Gastroesophageal sphincter (tissue), 4 donors: ENCODE data around the gene TMEM30B. TPM values are rescaled to one million over a fixed set of nuclear protein-coding genes. Genes with fewer than 3 reads are reported as not detected.

Source experiments
- ATAC-seq: fragments of 150-250 bp; one replicate; pipeline ENCODE4 v1.9.1; 2016; ENCODE audit warnings: mild to moderate bottlenecking, moderate library complexity
- H3K27ac ChIP-seq, 4 donors: fragments of 200-600 bp; sonication (generic) in 3 of 4; 1 replicate in 3 of 4; 2 replicates in 1 of 4; pipeline ENCODE4 v1.5.1; 2016 to 2019
- H3K27me3 ChIP-seq: fragments of 200-600 bp; sonication (generic); one replicate; pipeline ENCODE4 v1.5.1; 2019
- H3K36me3 ChIP-seq, 2 donors: fragments of 200-600 bp; sonication (generic); one replicate each; pipeline ENCODE4 v1.5.1; 2019; ENCODE audit warnings: control low read depth in 1 of 2
- H3K4me1 ChIP-seq, 3 donors: fragments of 200-600 bp; sonication (generic); 1 replicate in 2 of 3; 2 replicates in 1 of 3; pipeline ENCODE4 v1.5.1; 2016 to 2019; ENCODE audit warnings: control low read depth in 2 of 3
- H3K4me3 ChIP-seq, 2 donors: fragments of 200-600 bp; sonication (generic); one replicate each; pipeline ENCODE4 v1.5.1; 2019; ENCODE audit warnings: mild to moderate bottlenecking in 1 of 2, moderate library complexity in 1 of 2
- H3K9me3 ChIP-seq, 3 donors: fragments of 200-600 bp; sonication (generic); one replicate each; pipeline ENCODE4 v1.5.1; 2017 to 2019; ENCODE audit warnings: control low read depth in 2 of 3
- CTCF ChIP-seq, 4 experiments: fragments of 200-600 bp in 2 of 4; fragments of 450-650 bp in 2 of 4; sonication (generic) in 1 of 4; IDR thresholded peaks; one replicate each; pipeline ENCODE4 v1.5.1; 2017 to 2019; ENCODE audit warnings: antibody characterized with exemption in 4 of 4, mild to moderate bottlenecking in 2 of 4, moderate library complexity in 2 of 4
- EP300 ChIP-seq: sonication (generic); formaldehyde crosslinking; IDR thresholded peaks from one replicate; pipeline ENCODE4 v1.6.1; 2017; ENCODE audit warnings: antibody characterized with exemption, mild to moderate bottlenecking
- POLR2A ChIP-seq, 2 donors: fragments of 450-650 bp; IDR thresholded peaks; one replicate each; pipeline ENCODE4 v1.6.1; 2017; ENCODE audit warnings: antibody characterized with exemption in 2 of 2, mild to moderate bottlenecking in 2 of 2, moderate library complexity in 1 of 2
- POLR2AphosphoS5 ChIP-seq: sonication (generic); formaldehyde crosslinking; IDR thresholded peaks from one replicate; pipeline ENCODE4 v1.6.1; 2017; ENCODE audit warnings: antibody characterized with exemption
- WGBS, 2 donors: methylation state at CpG; one replicate each; pipeline ENCODE4 v1.1.5; 2018; ENCODE audit warnings: low coverage in 1 of 2; 5-methylcytosine and 5-hydroxymethylcytosine counted together
- total RNA-seq, 4 donors: library from RNA; depleted of rRNA; stranded (reverse); fragments of >200 nt; gene quantifications; one replicate each; pipeline ENCODE4 v1.1.0, GENCODE V29; 2016

The TMEM30B gene
- total RNA-seq, 4 donors from 2014 or later, result 1.6 to 4.8 (median 2.6) TPM

DNA sequence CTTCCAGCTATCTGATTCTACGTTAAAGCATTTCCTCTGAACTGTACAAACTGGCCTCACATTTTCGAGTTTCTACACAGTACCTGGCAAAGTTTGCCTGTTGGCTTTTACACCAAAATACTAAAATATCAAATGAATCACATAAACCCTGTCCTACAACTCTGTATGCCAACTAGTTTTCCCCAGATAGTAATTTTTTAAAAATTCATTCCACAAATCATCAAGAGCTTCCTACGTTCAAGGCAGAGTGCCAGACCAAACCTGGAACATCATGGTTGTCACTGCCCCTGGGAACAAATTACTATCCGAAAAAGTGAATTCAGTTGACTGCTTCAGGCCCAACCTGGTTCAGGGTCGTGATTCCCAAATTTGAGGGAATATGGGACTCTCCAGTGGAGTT, 2.1 kb downstream of the TMEM30B start:
- no peak overlapping the region for H3K4me3 ChIP-seq
- peaks cover 51% of the 10 kb centered on the region for H3K27me3 ChIP-seq
- H3K9me3 ChIP-seq, result no peaks in the 10 kb centered on the region
- no peaks in the 10 kb centered on the region for H3K36me3 ChIP-seq
- H3K27ac ChIP-seq, result no peak overlapping the region
- peaks cover 0 to 21% (median 0%) of the 10 kb centered on the region in 3 donors for H3K4me1 ChIP-seq
- WGBS, 2 donors, result 51 to 55% methylated on average over 4 to 5 of the region's 5 CpGs
- no peak for ATAC-seq
- TF ChIP-seq POLR2AphosphoS5 (no peak), CTCF (IDR thresholded peaks at IDR 0.05) (no peak), POLR2A (IDR thresholded peaks at IDR 0.05) (no peak)

GRCh38 chr14:61277784-61278183, 3.4 kb downstream of the TMEM30B start:
- no peaks in the 10 kb centered on the region for H3K36me3 ChIP-seq
- H3K4me3 ChIP-seq, result no peak overlapping the region
- TF ChIP-seq EP300 (no peak), POLR2AphosphoS5 (no peak), POLR2A (IDR thresholded peaks at IDR 0.05) (no peak), CTCF (IDR thresholded peaks at IDR 0.05) (no peak)
- peaks cover 45% of the 10 kb centered on the region for H3K27me3 ChIP-seq
- peaks cover 0 to 21% (median 0%) of the 10 kb centered on the region in 3 donors for H3K4me1 ChIP-seq
- ATAC-seq, result no peak
- H3K9me3 ChIP-seq, result no peaks in the 10 kb centered on the region
- WGBS, 2 donors, result 89 to 91% methylated on average over 4 of the region's 4 CpGs
- H3K27ac ChIP-seq, result no peak overlapping the region

GRCh38 chr14:61277232-61277631, 3.9 kb downstream of the TMEM30B start:
- no peak for TF ChIP-seq CTCF (IDR thresholded peaks at IDR 0.05)
- no peak for TF ChIP-seq POLR2AphosphoS5
- no peak for TF ChIP-seq EP300
- no peak for TF ChIP-seq POLR2A (IDR thresholded peaks at IDR 0.05)
- Histone ChIP-seq H3K36me3 (no peaks in the 10 kb centered on the region), H3K27me3 (peaks cover 49% of the 10 kb centered on the region), H3K4me1 (peaks cover 0 to 21% (median 0%) of the 10 kb centered on the region in 3 donors), H3K9me3 (no peaks in the 10 kb centered on the region), H3K27ac (no peak overlapping the region), H3K4me3 (no peak overlapping the region)
- WGBS, 2 donors, result 44 to 73% methylated on average over 1 of the region's 1 CpG
- ATAC-seq, result no peak

DNA sequence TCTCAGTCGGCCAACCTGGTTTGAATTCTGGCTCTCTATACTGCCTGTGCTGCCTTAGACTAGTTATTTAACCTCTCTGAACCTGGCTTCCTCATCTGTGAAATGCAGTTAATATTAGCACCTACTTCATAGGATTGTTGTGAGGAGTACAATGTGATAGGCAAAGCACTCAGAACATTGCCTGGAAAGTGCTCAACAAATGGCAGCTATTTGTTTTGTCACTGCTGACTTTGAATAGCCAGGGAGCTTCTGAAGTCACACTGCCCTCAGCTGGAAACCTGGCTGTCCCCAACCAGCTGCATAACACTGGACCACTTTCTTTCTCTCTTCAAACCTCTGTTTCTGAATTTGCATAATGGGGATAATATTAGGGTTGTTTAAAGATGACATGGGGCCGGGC, 9.6 kb downstream of the TMEM30B start:
- ATAC-seq, result no peak
- TF ChIP-seq CTCF (IDR thresholded peaks at IDR 0.05) (no peak), EP300 (no peak), POLR2A (IDR thresholded peaks at IDR 0.05) (no peak), POLR2AphosphoS5 (no peak)
- Histone ChIP-seq H3K9me3 (no peaks in the 10 kb centered on the region), H3K36me3 (no peaks in the 10 kb centered on the region), H3K27me3 (peaks cover 50% of the 10 kb centered on the region), H3K27ac (no peak overlapping the region), H3K4me3 (no peak overlapping the region), H3K4me1 (peaks cover 0 to 6% (median 0%) of the 10 kb centered on the region in 3 donors)
- WGBS, 2 donors, result 88 to 92% methylated on average over 2 of the region's 2 CpGs

- Histone ChIP-seq H3K4me1 (peaks cover 0 to 6% (median 0%) of the 10 kb centered on the region in 3 donors), H3K36me3 (no peaks in the 10 kb centered on the region), H3K27ac (no peak overlapping the region), H3K4me3 (no peak overlapping the region), H3K9me3 (no peaks in the 10 kb centered on the region), H3K27me3 (peaks cover 55% of the 10 kb centered on the region)
- 73 to 100% methylated on average over 3 to 4 of the region's 4 CpGs for WGBS, 2 donors
- TF ChIP-seq EP300, result no peak
- TF ChIP-seq POLR2A (IDR thresholded peaks at IDR 0.05), result no peak
- no peak for TF ChIP-seq POLR2AphosphoS5
- TF ChIP-seq CTCF (IDR thresholded peaks at IDR 0.05), result no peak
- no peak for ATAC-seq
These were observed 10.4 kb downstream of the TMEM30B start for GRCh38 chr14:61270714-61271113.
